Measurements from ENCODE around the gene LIN52. TPM values are rescaled to one million over a fixed set of nuclear protein-coding genes. Genes with fewer than 3 reads are reported as not detected.

LIN52 gene
- total RNA-seq, 1 experiment from 2014 or later: 7.6 TPM

DNA sequence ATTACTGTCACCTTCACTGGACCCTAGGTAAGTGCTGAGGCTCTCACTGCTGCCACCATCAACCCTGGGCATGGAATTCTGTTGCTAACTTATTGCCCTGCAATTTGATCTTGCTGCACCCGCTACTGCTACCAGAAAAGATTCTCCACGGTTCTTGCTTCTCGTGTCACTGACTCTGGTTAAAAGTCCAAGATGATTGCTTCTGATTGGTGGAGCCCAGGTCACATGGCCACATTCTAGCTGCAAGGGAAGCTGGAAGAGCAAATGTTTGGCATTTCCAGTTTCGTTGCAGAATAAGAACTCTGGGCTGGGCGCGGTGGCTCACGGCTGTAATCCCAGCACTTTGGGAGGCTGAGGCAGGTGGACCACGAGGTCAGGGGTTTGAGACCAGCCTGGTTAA, 147.0 kb downstream of the LIN52 start:
- no peak for DNase-seq (ENCODE audit: low spot score)

DNA sequence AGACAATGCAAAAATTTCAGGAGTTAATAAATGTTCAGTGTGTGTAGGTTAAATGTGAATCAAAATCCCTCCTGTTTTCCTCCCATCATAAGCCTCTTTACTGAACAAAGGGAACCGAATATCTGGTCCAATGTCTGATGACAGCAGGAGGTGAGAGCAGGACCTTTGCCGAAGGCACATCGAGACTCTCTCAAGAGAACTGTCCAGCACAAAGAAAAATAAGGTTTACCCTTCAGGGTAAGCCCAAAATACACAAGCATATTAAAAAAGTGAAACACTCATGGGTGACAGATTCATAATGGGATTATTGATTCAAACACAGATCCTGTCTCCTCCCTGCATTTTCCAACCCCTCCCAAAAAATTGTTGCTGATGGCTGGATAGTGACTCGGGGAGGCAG, 150.3 kb downstream of the LIN52 start:
- DNase-seq (ENCODE audit: low spot score): no peak

DNA sequence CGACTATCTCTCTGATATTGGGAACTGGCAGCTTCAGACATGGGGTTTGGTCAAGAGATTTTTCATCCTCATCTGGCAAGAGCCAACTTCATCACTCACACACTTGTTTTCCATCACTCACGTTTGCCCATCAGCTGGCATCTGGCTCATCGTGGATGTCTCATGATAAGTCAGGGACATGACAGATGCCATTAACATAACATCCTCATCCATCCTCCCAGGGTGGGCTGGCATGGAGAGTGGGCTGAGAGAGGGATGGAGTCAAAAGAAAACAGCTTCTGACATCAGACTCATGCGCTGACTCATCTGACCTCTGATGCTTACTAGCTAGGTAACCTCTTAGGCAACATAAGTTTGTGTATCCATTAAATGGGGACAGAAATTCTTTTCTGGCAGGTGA, 152.7 kb downstream of the LIN52 start:
- DNase-seq (ENCODE audit: low spot score): no peak

DNA sequence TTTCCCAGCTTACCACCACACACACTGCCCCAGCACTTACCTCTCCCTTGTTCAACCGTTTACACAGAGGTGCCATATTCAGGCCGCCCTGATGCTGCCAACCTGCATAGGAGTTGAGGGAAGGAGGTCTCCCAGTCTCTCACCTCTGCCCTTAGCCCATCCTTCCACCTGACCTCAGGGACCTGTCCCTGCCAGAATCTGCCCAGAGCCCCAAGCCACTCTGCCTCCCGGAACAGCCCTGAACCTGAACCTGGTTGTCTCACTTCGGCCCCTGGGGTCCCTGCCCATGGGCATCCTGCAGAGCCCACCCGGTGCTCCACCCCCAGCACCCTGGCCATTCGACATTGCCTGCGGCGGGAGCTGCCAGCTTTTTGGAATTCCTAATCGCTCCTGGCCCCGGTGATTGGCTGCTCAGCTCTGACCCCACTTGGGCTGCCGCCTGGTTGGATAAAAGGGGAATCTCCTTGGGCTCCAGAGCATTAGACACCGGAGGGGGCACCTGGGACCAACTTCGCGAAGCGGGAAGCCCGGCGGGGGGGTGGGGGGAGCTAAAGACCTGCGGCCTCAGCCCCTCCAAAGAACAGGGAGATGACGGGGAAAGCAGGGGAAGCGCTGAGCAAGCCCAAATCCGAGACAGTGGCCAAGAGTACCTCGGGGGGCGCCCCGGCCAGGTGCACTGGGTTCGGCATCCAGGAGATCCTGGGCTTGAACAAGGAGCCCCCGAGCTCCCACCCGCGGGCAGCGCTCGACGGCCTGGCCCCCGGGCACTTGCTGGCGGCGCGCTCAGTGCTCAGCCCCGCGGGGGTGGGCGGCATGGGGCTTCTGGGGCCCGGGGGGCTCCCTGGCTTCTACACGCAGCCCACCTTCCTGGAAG, 154.5 kb downstream of the LIN52 start, which contains the start of gene VSX2:
TSS of gene VSX2 (plus strand) at position 476 of the 874 bp plus-strand sequence. CDS start at position 589, 113 bp downstream.
- DNase-seq (ENCODE audit: low spot score): no peak

DNA sequence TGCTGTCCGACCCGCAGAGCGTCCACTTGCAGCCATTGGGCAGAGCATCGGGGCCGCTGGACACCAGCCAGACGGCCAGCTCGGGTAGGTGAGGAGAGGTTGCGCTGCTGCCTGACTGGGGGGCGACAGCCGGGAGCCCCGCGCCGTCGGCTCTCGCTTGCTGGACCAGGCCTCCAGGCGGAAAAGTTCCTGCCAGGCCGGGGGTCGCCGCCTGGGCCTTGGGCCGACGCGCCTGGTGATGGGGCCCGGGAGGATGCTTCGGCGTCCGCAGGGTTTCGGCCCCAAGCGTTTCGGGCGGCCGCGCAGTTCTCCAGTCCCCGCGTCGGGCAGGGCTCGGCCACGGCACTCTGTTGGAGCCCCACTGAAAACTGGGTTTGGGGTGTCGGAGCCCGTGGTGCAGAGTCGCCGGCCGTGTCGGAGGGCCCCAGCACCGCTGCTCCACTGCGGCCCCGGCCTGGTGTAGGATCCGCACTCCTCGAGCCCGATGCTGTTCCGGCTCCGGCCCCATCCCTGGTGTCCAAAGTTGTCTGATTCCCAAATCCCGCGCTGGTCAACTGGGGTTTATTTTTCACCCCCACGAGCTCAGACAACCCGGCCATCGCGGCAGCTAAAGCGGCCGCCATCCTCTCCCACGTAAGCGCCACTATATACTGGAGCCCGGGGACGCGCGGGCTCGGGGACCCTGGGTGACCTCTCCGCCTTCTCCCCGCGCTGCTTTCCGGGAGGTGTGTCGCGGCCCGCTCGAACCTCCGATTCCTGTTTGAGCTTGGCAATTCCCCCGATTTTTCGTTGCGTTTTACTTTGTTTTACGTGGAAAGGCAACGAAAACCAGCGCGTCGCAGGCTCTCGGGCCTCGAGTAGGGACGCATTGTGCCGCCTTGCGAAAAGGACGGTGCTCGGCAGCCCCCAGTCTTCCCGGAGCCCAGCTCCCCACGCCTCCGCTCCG, 155.4 kb downstream of the LIN52 start:
- DNase-seq (ENCODE audit: low spot score): no peak

DNA sequence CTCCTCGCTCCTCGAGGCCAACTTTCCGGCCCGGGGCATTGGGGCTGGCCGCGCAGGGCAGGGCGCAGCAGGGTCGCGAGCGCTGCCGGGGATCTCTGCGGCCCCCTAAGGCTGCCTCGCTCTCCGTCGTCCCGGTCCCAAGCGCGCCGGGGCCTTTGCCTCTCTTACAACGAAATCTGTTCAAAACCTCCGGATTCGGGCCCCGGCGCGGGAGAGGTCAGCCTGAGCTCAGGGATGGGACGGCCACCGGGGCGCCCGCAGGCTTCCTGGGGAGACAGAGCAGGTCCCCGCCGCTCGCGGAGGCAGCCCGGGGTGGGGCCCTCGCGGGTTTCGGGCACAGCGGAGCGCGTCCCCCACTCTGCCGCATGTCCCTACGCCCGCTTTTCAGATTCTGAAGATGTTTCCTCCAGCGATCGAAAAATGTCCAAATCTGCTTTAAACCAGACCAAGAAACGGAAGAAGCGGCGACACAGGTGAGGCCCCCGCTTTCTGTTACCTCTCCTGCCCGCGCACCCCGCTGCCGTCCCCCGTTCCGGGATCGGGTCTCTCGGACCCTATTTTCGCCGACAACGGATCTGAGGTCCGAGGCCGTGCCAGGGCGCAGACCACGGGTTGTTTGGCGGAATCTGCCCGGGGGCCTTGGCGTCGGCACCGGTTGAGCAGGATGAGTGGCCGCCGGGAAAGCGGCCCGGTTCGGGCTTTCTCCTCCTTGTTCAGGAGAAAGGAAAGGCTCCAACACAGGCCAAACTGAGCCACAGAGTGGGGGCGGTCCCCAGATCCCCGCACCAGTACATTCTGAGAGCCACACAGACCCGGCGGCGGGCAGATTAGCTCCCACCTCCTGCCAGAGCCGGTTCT, 156.3 kb downstream of the LIN52 start:
- DNase-seq (ENCODE audit: low spot score): no peak

DNA sequence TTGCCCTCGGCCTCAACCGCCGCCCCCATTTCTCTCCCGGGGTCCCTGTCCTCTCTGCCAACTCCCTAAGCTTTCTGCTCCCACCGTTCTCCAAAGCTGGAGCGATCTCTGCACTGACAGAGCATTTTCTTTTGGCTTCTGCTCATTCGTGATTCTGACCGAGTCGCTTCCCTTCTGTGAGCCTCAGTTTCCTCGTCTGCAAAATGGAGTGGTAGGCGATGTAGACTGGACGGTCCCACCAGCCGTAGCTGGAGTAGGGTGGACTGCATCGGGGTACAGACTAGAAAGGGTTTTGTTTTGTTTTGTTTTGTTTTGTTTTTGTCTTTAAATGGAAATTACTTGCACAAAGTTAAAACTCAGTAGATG, 156.9 kb downstream of the LIN52 start:
- DNase-seq (ENCODE audit: low spot score): no peak

DNA sequence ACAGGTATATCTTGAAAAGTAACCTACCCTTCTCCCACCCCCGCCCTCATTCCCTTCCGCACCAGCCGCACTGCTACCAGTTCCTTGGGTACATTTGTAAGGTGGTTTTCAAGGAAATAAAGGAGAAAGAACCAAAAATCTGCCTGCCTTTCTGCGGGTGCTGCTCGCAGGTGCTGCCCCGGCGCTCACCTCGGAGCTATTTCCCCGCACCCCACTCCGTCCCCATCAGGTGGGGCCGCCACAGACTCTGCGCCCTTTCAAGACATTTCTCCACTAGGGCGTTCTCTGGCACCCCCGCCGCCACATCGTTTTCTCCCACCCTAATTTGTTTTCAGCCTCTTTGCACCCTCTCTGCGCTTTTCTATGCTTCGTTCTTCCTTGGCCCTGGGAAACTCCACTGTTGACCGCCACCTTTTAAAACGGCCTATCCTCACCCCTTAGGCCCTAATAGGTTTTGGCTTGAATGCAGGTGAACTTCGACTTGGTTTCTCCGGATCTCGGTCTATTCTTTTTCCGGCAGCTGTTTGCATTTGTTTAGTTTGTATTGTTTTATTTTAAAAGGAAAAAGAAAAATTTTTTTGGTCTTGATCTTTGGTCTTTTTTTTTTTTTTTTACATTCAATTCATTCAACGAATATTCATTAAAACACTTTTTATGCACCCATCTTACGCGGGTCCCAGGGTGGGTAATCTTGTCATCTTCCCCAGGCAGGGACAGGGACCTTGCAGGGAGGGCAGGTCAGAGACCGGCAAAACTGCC, 157.4 kb downstream of the LIN52 start:
- DNase-seq (ENCODE audit: low spot score): no peak

DNA sequence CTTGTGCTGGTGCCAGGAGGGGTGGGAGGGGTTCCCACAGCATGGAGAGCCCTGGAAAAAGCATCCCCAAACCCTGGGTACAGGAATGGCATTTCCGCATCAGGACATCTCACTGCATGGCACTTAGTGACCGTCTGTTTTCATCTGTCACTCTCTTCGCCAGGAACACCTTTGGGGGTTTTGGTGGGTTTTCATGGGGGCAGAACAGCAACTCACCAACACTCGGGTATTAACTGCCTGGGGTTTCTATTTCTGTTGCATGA, 158.0 kb downstream of the LIN52 start:
- DNase-seq (ENCODE audit: low spot score): no peak

DNA sequence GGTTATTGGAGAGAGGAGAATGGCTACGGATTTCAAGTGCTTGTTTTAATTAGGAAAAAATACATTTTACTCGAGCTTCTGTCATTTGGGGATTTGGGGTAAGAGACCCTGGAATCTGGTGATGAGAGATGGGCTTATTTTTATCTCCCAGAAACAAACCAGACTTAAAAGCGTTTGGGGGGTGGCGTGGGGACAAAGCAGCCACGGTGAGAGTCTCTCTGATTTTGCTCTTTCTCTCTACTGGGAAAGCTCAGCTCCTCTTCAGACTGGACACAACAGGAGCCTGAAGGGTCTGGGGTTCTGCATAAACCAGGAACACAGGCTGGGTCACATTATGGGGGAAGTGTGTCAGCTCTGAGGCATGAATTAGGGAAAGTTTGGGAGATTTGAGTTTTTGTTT, 158.3 kb downstream of the LIN52 start:
- DNase-seq (ENCODE audit: low spot score): no peak

DNA sequence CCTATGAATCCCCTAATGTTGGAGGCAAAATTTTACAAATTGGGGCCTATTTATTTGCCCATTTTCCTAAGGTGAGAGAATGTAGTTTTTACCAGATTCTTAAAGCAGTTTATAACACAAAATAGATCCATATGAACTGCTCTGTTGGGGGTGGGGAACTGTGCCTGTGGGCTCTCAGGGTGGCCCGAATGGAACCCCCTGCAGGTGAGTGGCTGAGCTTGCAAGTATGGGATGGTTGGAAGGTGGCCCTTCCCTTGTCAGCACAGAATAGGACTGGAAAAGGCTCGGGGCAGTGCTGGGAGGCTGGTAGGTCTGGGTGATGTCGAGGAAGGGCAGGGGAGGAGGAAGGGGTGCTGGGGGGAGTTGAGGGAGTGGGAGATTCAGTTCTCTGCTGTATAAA, 159.4 kb downstream of the LIN52 start:
- DNase-seq (ENCODE audit: low spot score): no peak

DNA sequence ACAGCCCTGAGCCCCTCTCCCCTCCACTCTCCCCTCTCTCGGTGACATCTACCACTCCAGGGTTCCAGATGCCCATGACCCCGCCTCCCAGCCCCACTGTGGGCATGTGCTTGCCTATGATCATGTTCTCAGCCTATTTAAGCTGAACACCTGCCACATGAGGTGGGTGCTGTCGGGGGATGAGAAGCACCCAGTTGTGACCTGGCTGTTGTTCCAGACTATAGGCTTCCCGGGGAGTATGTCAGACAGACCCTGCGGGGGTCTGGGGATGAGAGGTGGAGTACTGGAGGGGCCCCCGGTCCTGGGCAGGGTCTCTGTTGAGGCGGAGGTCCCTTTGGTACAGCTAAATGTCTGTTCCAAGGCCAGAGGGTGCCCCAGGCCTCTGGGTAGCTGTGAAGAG, 160.5 kb downstream of the LIN52 start:
- no peak for DNase-seq (ENCODE audit: low spot score)

DNA sequence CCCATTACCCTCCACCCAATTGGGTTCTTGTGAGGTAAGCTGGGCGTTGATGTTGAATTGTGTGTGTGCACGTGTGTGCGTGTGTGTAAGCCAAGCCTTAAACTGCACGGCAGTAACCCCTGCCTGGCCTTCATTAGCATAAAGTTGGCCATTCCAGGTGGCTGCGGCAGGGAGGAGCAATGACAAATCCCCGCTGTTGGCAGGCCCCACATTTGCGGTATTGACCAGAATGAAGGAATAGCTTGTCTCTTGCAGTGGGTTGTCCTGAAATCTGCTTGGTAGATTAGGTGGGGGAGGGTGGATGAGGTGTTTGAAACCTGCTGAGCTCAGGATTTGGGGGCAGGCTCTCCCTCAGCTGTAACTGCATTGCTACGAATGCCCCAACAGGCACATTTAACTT, 161.8 kb downstream of the LIN52 start:
- DNase-seq (ENCODE audit: low spot score): no peak

DNA sequence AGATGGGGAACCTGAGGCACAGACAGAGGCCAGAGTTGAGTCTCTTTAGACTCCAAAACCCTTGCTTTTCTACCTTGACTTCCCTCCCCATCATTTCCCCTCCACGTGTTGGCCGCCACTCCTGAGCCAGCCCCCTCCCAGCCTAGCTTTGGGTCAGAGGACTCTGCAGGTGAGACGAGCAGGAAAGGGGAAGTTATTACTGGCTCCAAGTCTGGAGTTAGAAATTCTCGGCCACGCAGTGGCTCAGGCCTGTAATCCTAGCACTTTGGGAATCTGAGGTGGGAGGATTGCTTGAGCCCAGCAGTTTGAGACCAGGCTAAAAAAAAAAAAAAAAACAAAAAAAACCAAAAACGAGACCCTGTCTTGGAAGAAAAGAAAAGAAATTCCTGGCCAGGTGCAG, 163.3 kb downstream of the LIN52 start:
- DNase-seq (ENCODE audit: low spot score): no peak

DNA sequence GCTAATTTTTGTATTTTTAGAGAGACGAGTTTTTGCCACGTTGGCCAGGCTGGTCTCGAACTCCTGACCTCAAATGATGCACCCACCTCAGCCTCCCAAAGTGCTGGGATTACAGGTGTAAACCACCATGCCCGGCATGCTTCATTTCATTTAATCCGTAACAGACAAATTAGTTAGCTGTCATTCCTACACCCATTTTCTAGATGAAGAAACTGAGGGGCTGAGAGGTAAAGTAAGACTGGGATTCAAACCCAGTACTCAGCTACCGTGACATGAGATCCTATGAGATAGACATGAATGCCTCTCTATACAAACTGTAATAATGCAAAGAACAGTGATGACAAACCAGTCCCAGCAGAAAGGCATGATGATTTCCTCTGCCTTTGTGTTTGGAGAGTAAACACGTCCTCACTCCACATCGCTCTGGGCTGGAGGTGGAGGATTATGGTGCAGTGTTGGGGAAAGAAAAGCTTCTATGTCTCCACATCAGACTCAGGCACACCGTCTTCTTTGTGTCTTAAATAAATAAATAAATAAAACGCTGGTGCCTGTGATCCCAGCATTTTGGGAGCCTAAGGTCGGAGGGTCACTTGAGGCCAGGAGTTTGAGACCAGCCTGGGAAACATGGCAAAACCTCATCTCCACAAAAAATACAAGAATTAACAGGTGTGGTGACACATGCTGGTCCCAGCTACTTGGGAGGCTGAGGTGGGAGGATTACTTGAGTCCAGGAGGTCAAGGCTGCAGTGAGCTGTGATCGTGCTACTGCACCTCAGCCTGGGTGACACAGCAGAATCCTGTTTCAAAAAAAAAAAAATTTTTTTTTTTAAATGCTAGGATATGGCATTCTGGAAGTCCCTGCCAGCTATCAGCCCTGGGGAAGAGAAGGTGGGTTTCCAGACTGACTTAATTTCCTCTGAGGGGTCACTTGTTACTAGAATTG, 164.9 kb downstream of the LIN52 start:
- no peak for DNase-seq (ENCODE audit: low spot score)

Other genes starting within 250 kb of the LIN52 start
- gene PTGR2, start 233.1 kb upstream of the LIN52 start, total RNA-seq (2014; rRNA removed; shearing (Covaris generic)): 6.1 and 6.2 TPM in 2 replicates
- 46.6 and 52.7 TPM in 2 replicates for gene ZNF410, start 198.1 kb upstream of the LIN52 start, total RNA-seq (2014; rRNA removed; shearing (Covaris generic))
- gene FAM161B, start 134.9 kb upstream of the LIN52 start, total RNA-seq (2014; rRNA removed; shearing (Covaris generic)): 1.5 and 2.7 TPM in 2 replicates
- gene COQ6, start 134.7 kb upstream of the LIN52 start, total RNA-seq (2014; rRNA removed; shearing (Covaris generic)): 19.0 and 19.9 TPM in 2 replicates
- gene ENTPD5, start 65.7 kb upstream of the LIN52 start, total RNA-seq (2014; rRNA removed; shearing (Covaris generic)): 4.7 and 4.8 TPM in 2 replicates
- gene BBOF1, start 65.6 kb upstream of the LIN52 start, total RNA-seq (2014; rRNA removed; shearing (Covaris generic)): 4.8 and 8.5 TPM in 2 replicates
- gene ALDH6A1, start 503 bp upstream of the LIN52 start, total RNA-seq (2014; rRNA removed; shearing (Covaris generic)): 5.0 and 5.2 TPM in 2 replicates
- gene VSX2, start 154.5 kb downstream of the LIN52 start, total RNA-seq (2014; rRNA removed; shearing (Covaris generic)): not detected in 2 replicates
- 13.1 and 15.8 TPM in 2 replicates for gene ABCD4, start 218.0 kb downstream of the LIN52 start, total RNA-seq (2014; rRNA removed; shearing (Covaris generic))

Data from A172 (cell line).